Left cardiac atrium (tissue), 4 donors: ENCODE results near the gene USP46. TPM values are rescaled to one million over a fixed set of nuclear protein-coding genes. Genes with fewer than 3 reads are reported as not detected.
A peak's percentile ranks its signal among the peaks of the same experiment; 100 is the strongest.

ENCODE experiments used
- ATAC-seq, 2 donors: fragments of 200-7000 bp; cut with Tn5 transposase; one replicate each; pipeline ENCODE4 v1.9.1; 2020; ENCODE audit warnings: mild to moderate bottlenecking in 2 of 2, moderate library complexity in 2 of 2
- DNase-seq: peaks from one replicate; pipeline ENCODE4 v3.0.0-alpha.2; 2020
- intact Hi-C, 2 donors: fragments of 100-400 bp; cut with DNase I; formaldehyde crosslinking; loops; one replicate each; pipeline versions ENCODE4 v1.14.1 to v1.15.1; 2022 to 2023
- total RNA-seq, 2 donors: library from RNA; stranded (reverse); fragmentation: NEBNext Ultra II Directional; extraction: Animal tissue kit (Norgen Biotek cat#: 25700); gene quantifications; one replicate each; pipeline ENCODE4 v1.2.1, GENCODE V29; 2021
- donor health status: DM: no; HTN: yes; CAD: no.
- donor health status: DM: no; HTN: yes; CAD: no; lungs with severe emphysema.
- donor health status: DM: yes; HTN: yes; CAD: no.
- donor health status: Dilated cardiomyopathy.

The USP46 gene
- total RNA-seq, 2 donors from 2014 or later, result 40.7 to 48.0 TPM

- no peak for DNase-seq
- intact Hi-C loops, result no loop called here
Measured at GRCh38 chr4:52586069-52586468, 73.0 kb downstream of the USP46 start.

DNA sequence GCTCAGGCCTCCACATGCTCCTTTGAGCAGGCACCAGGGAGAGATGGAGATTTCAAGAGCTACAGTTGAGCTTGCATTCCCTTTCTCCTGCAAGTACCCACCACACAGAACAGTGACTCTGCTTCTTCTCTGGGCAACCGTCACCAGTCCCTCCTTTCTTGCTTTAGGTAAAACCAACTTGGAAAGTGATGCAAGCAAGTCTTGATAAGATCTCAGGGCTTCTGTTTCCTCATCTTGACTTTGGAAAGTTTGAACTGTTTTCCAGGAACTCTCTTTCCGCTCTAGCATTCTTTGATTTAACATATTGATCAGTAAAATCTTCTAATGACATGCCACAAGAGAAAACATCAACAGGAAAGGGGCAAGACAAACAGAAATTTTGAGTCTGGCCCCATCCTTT lies 73.7 kb downstream of the USP46 start:
- intact Hi-C loops, result no loop called here
- ATAC-seq, result no peak
- DNase-seq, result no peak

More at GRCh38 chr4:52586069-52586468, 73.0 kb downstream of the USP46 start:
- peak; percentile 41 to 72 for ATAC-seq

DNA sequence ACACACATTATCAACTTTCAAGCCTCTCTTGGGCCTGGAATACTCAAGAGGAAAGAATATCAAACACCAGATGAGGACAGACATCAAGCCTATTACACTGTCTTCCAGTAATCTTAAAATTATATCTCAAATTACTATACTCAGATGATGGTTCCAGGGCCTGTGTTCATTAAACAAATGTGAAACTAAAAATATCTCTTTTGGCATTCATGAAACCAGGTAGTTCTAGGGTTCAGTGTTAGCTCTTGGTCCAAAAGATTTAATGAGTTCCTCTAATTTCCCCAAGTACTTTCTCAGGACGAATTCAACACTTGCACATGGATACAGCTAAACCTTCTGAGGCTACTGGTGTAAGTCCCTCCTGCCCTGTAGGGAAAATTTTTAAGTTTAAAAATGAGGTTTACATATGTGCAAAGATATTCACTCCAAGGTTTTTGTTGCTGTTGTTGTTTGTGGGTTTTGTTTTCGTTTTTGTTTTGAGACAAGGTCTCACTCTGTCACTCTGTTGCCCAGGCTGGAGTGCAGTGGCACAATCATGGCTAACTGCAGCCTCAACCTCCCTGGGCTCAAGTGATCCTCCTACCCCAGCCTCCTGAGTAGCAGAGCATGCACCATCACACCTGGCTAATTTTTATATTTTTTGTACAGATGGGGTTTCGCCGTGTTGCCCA lies 79.4 kb downstream of the USP46 start:
- intact Hi-C loops, result no loop called here
- no peak for ATAC-seq
- DNase-seq, result no peak

GRCh38 chr4:52578951-52579350 lies 80.2 kb downstream of the USP46 start:
- ATAC-seq, result no peak

GRCh38 chr4:52577624-52577962 lies 81.5 kb downstream of the USP46 start:
- ATAC-seq, result no peak
- DNase-seq, result no peak
- intact Hi-C loops, result no loop called here

More at GRCh38 chr4:52578951-52579350, 80.2 kb downstream of the USP46 start:
- intact Hi-C loops, result no loop called here
- DNase-seq, result no peak

DNA sequence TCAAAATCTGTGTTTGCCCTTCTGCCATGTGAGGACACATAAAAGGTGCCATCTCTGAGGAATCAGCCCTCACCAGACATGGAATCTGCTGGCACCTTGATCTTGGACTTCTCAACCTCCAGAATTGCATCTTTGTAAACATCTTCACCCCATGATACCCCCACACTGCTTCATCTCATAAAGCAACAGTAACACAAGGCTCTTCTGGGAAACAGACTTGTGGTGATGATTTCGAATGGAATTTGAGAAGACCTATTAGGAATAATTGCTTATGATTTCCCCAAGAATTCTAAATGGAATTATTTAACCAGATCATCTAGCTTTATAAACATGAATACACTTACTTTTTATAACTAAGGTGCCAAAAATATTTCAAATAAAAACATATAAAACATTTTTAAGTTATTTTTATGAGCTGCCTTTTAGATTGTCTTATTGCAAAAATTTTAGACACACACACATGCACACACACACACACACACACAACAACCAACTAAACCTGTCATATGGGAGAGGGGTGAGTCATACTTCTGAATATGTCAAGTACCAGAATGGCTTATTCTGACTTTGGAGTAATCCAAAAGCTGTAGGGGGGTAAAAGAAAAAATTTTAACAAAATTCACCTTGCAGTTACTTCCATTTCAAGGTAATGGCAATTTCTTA lies 82.0 kb downstream of the USP46 start:
- no peak for DNase-seq
- no peak for ATAC-seq
- intact Hi-C loops, result no loop called here

DNA sequence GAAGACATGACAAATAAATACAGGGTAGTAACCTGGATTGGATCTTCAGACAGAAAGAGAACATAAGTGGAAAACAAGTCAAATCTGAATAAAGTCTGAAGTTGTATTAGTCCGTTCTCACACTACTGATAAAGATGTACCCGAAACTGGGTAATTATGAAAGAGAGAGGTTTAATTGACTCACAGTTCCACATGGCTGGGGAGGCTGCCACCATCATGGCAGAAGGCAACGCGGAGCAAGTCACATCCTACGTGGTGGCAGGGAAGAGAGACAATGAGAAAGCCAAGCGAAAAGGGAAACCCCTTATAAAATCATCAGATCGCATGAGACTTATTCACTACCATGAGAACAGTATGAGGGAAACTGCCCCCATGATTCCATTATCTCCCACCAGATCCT lies 82.8 kb downstream of the USP46 start:
- ATAC-seq (no peak), DNase-seq (no peak)
- intact Hi-C loops, result no loop called here

GRCh38 chr4:52575406-52575805 lies 83.7 kb downstream of the USP46 start:
- DNase-seq (no peak), ATAC-seq (no peak)
- intact Hi-C loops, result no loop called here

GRCh38 chr4:52574036-52574435 lies 85.1 kb downstream of the USP46 start:
- intact Hi-C loops, result no loop called here
- ATAC-seq, result no peak
- no peak for DNase-seq

DNA sequence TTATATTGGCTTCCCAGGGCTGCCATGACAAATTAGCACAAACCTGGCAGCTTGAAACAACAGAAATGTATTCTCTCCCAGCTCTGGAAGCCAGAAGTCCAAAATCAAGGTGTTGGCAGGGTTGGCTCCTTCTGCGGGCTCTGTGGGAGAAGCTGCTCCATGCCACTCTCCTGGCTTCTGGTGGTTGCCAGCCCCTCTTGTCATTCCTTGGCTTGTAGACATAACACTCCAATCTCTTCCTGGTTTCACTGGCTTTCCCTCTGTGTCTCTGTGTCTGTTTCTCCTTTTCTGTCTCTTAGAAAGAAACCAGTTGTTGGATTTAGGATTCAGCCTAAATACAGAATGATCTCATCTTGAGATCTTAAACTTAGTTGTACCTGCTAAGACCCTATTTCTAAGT lies 85.5 kb downstream of the USP46 start:
- intact Hi-C loops, result no loop called here
- no peak for ATAC-seq
- DNase-seq, result no peak

- intact Hi-C loops, result no loop called here
- DNase-seq (no peak), ATAC-seq (peak in 1 of 2 donors; percentile 42)
Measured at GRCh38 chr4:52572936-52573485, 86.1 kb downstream of the USP46 start.

DNA sequence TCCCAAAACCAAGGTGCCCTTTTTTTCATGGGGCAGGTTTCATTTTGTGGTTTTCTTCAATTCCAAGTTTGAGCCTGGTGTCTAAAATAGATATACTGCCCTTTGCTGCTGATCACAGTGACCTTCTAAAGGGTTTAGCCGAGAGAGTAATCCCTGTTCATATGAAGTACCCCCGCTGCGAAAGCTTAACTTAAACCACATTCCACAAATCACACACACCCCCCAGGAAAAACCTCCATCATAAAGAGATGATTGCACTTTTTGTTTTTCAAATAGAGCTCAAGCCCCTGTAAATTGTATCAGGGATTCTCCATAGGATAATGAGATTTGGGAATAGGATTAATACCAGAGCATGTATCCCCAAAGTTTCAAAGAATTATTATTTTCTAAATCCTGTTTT lies 90.8 kb downstream of the USP46 start:
- DNase-seq, result no peak
- intact Hi-C loops, result no loop called here
- no peak for ATAC-seq

DNA sequence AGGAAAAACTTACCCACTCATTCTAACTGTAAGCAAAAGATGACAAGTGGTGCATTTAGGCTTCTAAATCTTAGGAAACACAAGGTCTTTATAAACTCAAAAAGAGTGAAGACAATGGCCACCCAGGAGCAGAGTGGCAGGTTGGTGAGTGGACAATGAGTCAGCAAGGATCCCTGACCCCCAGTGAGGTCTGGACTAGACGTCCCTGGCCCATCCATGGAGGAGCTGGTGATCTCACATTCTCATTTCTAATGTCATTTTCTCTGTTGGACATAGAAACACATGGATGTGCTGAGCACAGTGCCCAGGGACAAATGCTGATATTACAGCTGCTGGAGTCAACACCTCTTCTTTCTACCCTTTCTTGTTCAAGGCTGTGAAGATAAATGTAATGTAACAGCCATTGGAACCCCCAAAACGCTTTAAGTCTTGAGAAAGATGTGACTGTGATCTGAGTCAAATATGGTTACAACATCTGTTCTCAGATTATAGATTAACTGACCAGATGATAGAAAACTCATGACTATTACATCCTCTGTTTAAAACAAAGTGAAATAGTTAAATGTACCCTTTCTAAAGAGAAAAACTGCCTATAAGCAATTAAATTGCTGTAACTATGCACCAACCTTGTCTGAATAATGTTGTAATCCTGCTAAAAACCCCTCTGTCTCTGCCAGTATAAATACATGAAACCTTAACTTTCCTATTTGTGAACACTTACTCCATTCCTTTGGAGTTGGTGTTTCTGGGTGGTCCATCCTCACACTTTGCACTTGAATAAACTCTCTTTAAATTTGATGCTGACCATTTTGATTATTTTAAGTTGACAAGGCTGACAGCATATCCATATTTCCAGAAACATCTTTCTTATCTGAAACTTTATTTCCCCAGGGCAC lies 92.7 kb downstream of the USP46 start:
- no peak for ATAC-seq
- intact Hi-C loops, result no loop called here
- no peak for DNase-seq

DNA sequence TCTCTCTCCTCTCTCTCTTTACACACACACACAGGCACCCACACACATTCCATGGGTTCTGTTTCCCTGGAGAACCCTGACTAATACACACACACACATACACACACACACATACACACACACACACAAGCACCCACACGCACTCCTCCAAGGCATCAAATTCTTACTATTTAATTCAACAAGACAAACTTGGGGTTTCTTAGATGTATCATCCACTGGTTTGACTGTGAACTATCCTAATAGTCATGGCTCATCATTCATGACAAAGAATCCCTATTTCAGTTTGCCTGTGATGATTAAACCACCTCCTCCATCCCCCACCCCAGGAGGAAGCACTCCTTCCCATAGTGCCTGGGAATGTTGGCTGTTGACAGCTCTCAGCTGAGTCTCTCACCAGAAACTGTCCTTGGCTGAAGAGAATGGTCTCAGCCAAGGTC lies 98.2 kb downstream of the USP46 start:
- peak; percentile 50 to 54 for ATAC-seq
- DNase-seq, result no peak
- intact Hi-C loops, result no loop called here

- DNase-seq (no peak), ATAC-seq (no peak)
Measured at GRCh38 chr4:52555356-52555716, 103.8 kb downstream of the USP46 start.

GRCh38 chr4:52554612-52555355 lies 104.3 kb downstream of the USP46 start:
- intact Hi-C loops, result no loop called here
- DNase-seq (no peak), ATAC-seq (no peak)

More at GRCh38 chr4:52555356-52555716, 103.8 kb downstream of the USP46 start:
- intact Hi-C loops, result no loop called here

- DNase-seq (no peak), ATAC-seq (no peak)
- intact Hi-C loops, result no loop called here
Measured at GRCh38 chr4:52552778-52553177, 106.3 kb downstream of the USP46 start.

DNA sequence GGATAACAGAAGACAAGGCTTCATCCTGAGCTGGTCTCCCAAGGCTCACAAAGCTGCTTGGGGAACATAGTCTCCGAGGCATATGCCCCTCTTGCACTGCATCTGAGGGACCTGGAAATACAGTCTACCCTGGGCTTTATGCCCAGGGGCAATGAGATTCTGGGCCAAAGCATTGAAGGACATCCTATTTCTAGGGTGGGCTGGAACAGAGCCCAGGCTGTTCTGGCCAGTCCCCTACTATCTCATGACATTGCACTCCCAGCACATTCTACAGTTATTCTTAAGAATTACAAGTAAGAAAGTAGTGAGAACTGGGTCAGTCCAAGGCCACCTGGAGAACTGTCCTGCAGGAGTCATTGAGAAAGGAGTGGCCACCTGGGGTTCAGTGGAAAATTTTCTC lies 107.6 kb downstream of the USP46 start:
- peak; percentile 43 for DNase-seq
- peak; percentile 88 to 90 for ATAC-seq
- intact Hi-C loops, result no loop called here

- ATAC-seq, result no peak
- intact Hi-C loops, result no loop called here
Measured at GRCh38 chr4:52550186-52550585, 108.9 kb downstream of the USP46 start.

More at GRCh38 chr4:52550186-52550585, 108.9 kb downstream of the USP46 start:
- no peak for DNase-seq
